SK-N-SH treated with all-trans-retinoic acid at 6 μM for 48 hours (cell line): ENCODE measurements around the gene NDFIP1.

Experiments
- ATAC-seq: fragments of 200-7000 bp; cut with Tn5 transposase; 3 replicates; pipeline ENCODE4 v1.9.1; 2020; ENCODE audit warnings: mild to moderate bottlenecking, moderate library complexity
- ARNTL ChIP-seq: fragments of 450-650 bp; formaldehyde crosslinking; IDR thresholded peaks from 2 replicates; pipeline ENCODE4 v1.5.0; 2020; ENCODE audit warnings: low read depth, mild to moderate bottlenecking, moderate library complexity, borderline replicate concordance
- BACH2 ChIP-seq: fragments of 250-450 bp; sonication (Bioruptor Pico); IDR thresholded peaks from 2 replicates; pipeline ENCODE4 v1.9.0; 2021; ENCODE audit warnings: mild to moderate bottlenecking, borderline replicate concordance
- CREB5 ChIP-seq: fragments of 250-450 bp; sonication (Bioruptor Pico); IDR thresholded peaks from 2 replicates; pipeline ENCODE4 v1.5.1; 2020; ENCODE audit warnings: low read depth, mild to moderate bottlenecking, moderate library complexity
- CSRNP3 ChIP-seq: fragments of 250-450 bp; sonication (Bioruptor Pico); IDR thresholded peaks from 2 replicates; pipeline ENCODE4 v1.5.1; 2021; ENCODE audit warnings: mild to moderate bottlenecking, moderate library complexity
- ESRRG ChIP-seq: fragments of 250-450 bp; sonication (Bioruptor Pico); IDR thresholded peaks from 2 replicates; pipeline ENCODE4 v1.6.1; 2021; ENCODE audit warnings: mild to moderate bottlenecking
- GLIS3 ChIP-seq: fragments of 250-450 bp; sonication (Bioruptor Pico); IDR thresholded peaks from 2 replicates; pipeline ENCODE4 v1.5.0; 2020; ENCODE audit warnings: mild to moderate bottlenecking, moderate library complexity
- OSR1 ChIP-seq: fragments of 250-450 bp; sonication (Bioruptor Pico); IDR thresholded peaks from 2 replicates; pipeline ENCODE4 v1.8.0; 2022; ENCODE audit warnings: moderate library complexity, mild to moderate bottlenecking, inconsistent platforms
- PATZ1 ChIP-seq: fragments of 250-450 bp; sonication (Bioruptor Pico); IDR thresholded peaks from 2 replicates; pipeline ENCODE4 v1.8.0; 2020; ENCODE audit warnings: mild to moderate bottlenecking, moderate library complexity, borderline replicate concordance
- POU6F1 ChIP-seq: fragments of 250-450 bp; sonication (Bioruptor Pico); IDR thresholded peaks from 2 replicates; pipeline ENCODE4 v1.8.0; 2021; ENCODE audit warnings: low read depth, mild to moderate bottlenecking, moderate library complexity, borderline replicate concordance
- PPARA ChIP-seq: fragments of 250-450 bp; sonication (Bioruptor Pico); IDR thresholded peaks from 2 replicates; pipeline ENCODE4 v1.5.0; 2020; ENCODE audit warnings: mild to moderate bottlenecking, borderline replicate concordance
- SNAI2 ChIP-seq: fragments of 250-450 bp; sonication (Bioruptor Pico); IDR thresholded peaks from 2 replicates; pipeline ENCODE4 v1.5.0; 2020; ENCODE audit warnings: mild to moderate bottlenecking, moderate library complexity
- TCF4 ChIP-seq: fragments of 250-450 bp; sonication (Bioruptor Pico); IDR thresholded peaks from 2 replicates; pipeline ENCODE4 v1.8.0; 2021; ENCODE audit warnings: mild to moderate bottlenecking, moderate library complexity, borderline replicate concordance
- TOX ChIP-seq: fragments of 250-450 bp; sonication (Bioruptor Pico); IDR thresholded peaks from 2 replicates; pipeline ENCODE4 v1.8.0; 2021; ENCODE audit warnings: mild to moderate bottlenecking, moderate library complexity, borderline replicate concordance
- ZC3H10 ChIP-seq: fragments of 250-450 bp; sonication (Bioruptor Pico); IDR thresholded peaks from 2 replicates; pipeline ENCODE4 v1.5.1; 2021; ENCODE audit warnings: mild to moderate bottlenecking, moderate library complexity
- ZFP3 ChIP-seq: fragments of 250-450 bp; sonication (Bioruptor Pico); IDR thresholded peaks from 2 replicates; pipeline ENCODE4 v1.5.0; 2020; ENCODE audit warnings: mild to moderate bottlenecking, moderate library complexity
- ZNF565 ChIP-seq: fragments of 450-650 bp; formaldehyde crosslinking; conservative IDR thresholded peaks from 2 replicates; pipeline ENCODE4 v1.5.0; 2020; ENCODE audit warnings: low read depth, mild to moderate bottlenecking, moderate library complexity
- ZNF70 ChIP-seq: fragments of 450-650 bp; formaldehyde crosslinking; IDR thresholded peaks from 2 replicates; pipeline ENCODE4 v1.5.0; 2020; ENCODE audit warnings: mild to moderate bottlenecking, moderate library complexity
- ZNF8 ChIP-seq: fragments of 450-650 bp; formaldehyde crosslinking; IDR thresholded peaks from 2 replicates; pipeline ENCODE4 v1.5.0; 2020; ENCODE audit warnings: mild to moderate bottlenecking, moderate library complexity
- TF ChIP-seq, protein P1 (sequence below): fragments of 250-450 bp; sonication (Bioruptor Pico); IDR thresholded peaks from 2 replicates; pipeline ENCODE4 v1.5.0; 2020; ENCODE audit warnings: mild to moderate bottlenecking, moderate library complexity

NDFIP1 gene

GRCh38 chr5:142104491-142104890, 4.1 kb upstream of the NDFIP1 start:
- TF ChIP-seq ZNF565 (no peak), CSRNP3 (CRISPR knock-in tag) (no peak), PATZ1 (CRISPR knock-in tag) (no peak)
- TF ChIP-seq, protein P1, sequence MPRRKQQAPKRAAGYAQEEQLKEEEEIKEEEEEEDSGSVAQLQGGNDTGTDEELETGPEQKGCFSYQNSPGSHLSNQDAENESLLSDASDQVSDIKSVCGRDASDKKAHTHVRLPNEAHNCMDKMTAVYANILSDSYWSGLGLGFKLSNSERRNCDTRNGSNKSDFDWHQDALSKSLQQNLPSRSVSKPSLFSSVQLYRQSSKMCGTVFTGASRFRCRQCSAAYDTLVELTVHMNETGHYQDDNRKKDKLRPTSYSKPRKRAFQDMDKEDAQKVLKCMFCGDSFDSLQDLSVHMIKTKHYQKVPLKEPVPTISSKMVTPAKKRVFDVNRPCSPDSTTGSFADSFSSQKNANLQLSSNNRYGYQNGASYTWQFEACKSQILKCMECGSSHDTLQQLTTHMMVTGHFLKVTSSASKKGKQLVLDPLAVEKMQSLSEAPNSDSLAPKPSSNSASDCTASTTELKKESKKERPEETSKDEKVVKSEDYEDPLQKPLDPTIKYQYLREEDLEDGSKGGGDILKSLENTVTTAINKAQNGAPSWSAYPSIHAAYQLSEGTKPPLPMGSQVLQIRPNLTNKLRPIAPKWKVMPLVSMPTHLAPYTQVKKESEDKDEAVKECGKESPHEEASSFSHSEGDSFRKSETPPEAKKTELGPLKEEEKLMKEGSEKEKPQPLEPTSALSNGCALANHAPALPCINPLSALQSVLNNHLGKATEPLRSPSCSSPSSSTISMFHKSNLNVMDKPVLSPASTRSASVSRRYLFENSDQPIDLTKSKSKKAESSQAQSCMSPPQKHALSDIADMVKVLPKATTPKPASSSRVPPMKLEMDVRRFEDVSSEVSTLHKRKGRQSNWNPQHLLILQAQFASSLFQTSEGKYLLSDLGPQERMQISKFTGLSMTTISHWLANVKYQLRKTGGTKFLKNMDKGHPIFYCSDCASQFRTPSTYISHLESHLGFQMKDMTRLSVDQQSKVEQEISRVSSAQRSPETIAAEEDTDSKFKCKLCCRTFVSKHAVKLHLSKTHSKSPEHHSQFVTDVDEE: no peak
- no peak for ATAC-seq

GRCh38 chr5:142106061-142106460, 2.5 kb upstream of the NDFIP1 start:
- TF ChIP-seq SNAI2 (CRISPR knock-in tag): no peak
- TF ChIP-seq ZNF8: no peak
- TF ChIP-seq PPARA (CRISPR knock-in tag): no peak
- TF ChIP-seq ZNF565: no peak
- TF ChIP-seq ESRRG (CRISPR knock-in tag): no peak
- no peak for ATAC-seq

DNA sequence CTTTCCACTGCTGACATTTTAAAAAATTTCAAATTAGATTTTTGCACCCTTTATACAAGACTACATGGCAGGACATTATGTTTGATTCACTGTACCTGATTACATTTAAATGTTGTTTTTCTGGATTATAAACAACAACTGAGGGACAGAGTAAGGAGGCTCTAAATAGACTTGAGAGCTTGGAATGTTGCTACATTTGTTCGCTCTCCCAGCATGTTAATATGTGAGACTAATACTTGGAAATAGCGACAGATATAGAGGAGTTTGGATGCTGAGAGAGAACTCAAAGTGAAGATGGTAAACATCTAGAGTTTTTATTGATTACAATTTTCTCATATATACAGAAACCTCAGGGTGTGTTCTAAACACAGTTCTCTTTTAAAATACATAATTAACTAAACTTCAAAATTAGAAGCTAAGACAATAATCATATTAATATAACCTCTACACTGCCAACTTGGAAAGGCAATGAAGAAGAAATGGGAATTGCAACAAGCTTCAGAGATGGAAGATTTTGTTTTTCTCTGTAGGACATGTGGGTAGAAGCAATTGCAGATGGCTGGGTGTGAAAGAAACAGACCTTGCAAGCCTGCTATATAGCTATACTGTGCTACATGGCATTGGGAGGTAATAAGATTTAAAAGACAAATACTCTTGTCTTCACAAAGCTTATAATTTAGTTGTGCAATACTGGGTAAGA, 1.4 kb upstream of the NDFIP1 start:
- TF ChIP-seq ESRRG (CRISPR knock-in tag): no peak
- no peak for TF ChIP-seq TOX (CRISPR knock-in tag)
- no peak for TF ChIP-seq PPARA (CRISPR knock-in tag)
- TF ChIP-seq GLIS3: no peak
- no peak for TF ChIP-seq PATZ1 (CRISPR knock-in tag)
- TF ChIP-seq ARNTL (CRISPR knock-in tag): no peak
- no peak for TF ChIP-seq BACH2
- no peak for TF ChIP-seq POU6F1
- TF ChIP-seq ZFP3: no peak
- TF ChIP-seq ZNF565: no peak
- TF ChIP-seq ZNF70: no peak
- TF ChIP-seq ZC3H10 (CRISPR knock-in tag): no peak
- TF ChIP-seq SNAI2 (CRISPR knock-in tag): no peak
- TF ChIP-seq OSR1 (CRISPR knock-in tag): no peak
- no peak for TF ChIP-seq CREB5
- no peak for TF ChIP-seq CSRNP3 (CRISPR knock-in tag)
- no peak for TF ChIP-seq ZNF8
- TF ChIP-seq TCF4 (CRISPR knock-in tag): no peak
- TF ChIP-seq, protein P1: no peak
- ATAC-seq: no peak
